K562 (cell line): Measurements from ENCODE around the gene BTRC. TPM values are rescaled to one million over a fixed set of nuclear protein-coding genes. Genes with fewer than 3 reads are reported as not detected.

Source experiments
- ADNP ChIP-seq: fragments of 200-800 bp; sonication (Bioruptor generic); IDR thresholded peaks from 2 replicates; pipeline ENCODE4 v1.6.1; 2016; ENCODE audit warnings: missing genetic modification characterization, missing compliant biosample characterization
- CBFA2T3 ChIP-seq: fragments of 450-650 bp; IDR thresholded peaks from 2 replicates; pipeline ENCODE4 v1.6.1; 2017
- CBX5 ChIP-seq: IDR thresholded peaks from 2 replicates; pipeline ENCODE4 v1.6.1; 2014; ENCODE audit warnings: low read depth, borderline replicate concordance
- FOXO4 ChIP-seq: fragments of 450-650 bp; formaldehyde crosslinking; IDR thresholded peaks from 2 replicates; pipeline ENCODE4 v1.4.0; 2020; ENCODE audit warnings: mild to moderate bottlenecking, moderate library complexity
- KLF6 ChIP-seq: fragments of 250-450 bp; sonication (Bioruptor Pico); IDR thresholded peaks from 2 replicates; pipeline ENCODE4 v1.4.0; 2020; ENCODE audit warnings: mild to moderate bottlenecking, moderate library complexity, borderline replicate concordance
- MEF2D ChIP-seq: conservative IDR thresholded peaks from 2 replicates; pipeline ENCODE4 v1.6.1; 2016; ENCODE audit warnings: low read depth, missing genetic modification characterization, missing compliant biosample characterization
- RBBP5 ChIP-seq: fragments of 200-600 bp; sonication (generic); IDR thresholded peaks from 2 replicates; pipeline ENCODE4 v1.6.1; 2012; ENCODE audit warnings: borderline replicate concordance, mild to moderate bottlenecking, low read length, control low read depth, inconsistent platforms; ENCODE audit not compliant: insufficient read depth, poor library complexity, severe bottlenecking
- RBM25 ChIP-seq: fragments of 200-400 bp; formaldehyde crosslinking; IDR thresholded peaks from 2 replicates; pipeline ENCODE4 v1.6.1; 2018; ENCODE audit warnings: low read length, low read depth, moderate library complexity; ENCODE audit not compliant: severe bottlenecking
- ZBTB17 ChIP-seq: fragments of 450-650 bp; formaldehyde crosslinking; IDR thresholded peaks from 2 replicates; pipeline ENCODE4 v1.4.0; 2020; ENCODE audit warnings: mild to moderate bottlenecking
- ZNF224 ChIP-seq: sonication (generic); formaldehyde crosslinking; IDR thresholded peaks from 2 replicates; pipeline ENCODE4 v1.8.0; 2022; ENCODE audit warnings: mild to moderate bottlenecking, missing genetic modification reagents
- ZNF316 ChIP-seq: fragments of 450-650 bp; IDR thresholded peaks from 2 replicates; pipeline ENCODE4 v1.6.1; 2016
- ZNF407 ChIP-seq: fragments of 450-650 bp; IDR thresholded peaks from 2 replicates; pipeline ENCODE4 v1.6.1; 2016; ENCODE audit warnings: low read depth
- polyA plus RNA-seq, 8 experiments: library from polyadenylated mRNA; depleted of rRNA in 4 of 8; stranded (reverse) in 5 of 8; unstranded in 3 of 8; fragments of >200 nt; fragmentation: Nextera tagmentation in 2 of 8; fragmentation: Illumina TruSeq in 1 of 8; extraction: Ambion mirVana in 2 of 8; extraction: Trizol in 1 of 8; gene quantifications; 2 replicates each; pipeline versions ENCODE4 v1.2.1 to v1.2.3, GENCODE V29; 2011 to 2014; ENCODE audit warnings: inconsistent platforms in 1 of 8, missing spikeins in 1 of 8
- total RNA-seq, 7 experiments: library from RNA; depleted of rRNA in 6 of 7; stranded (reverse); fragments of >200 nt in 6 of 7; fragmentation: Illumina TruSeq in 2 of 7; extraction: Trizol in 2 of 7; gene quantifications; 2 replicates each; pipeline versions ENCODE4 v1.2.1 to v1.2.3, GENCODE V29; 2011 to 2021; ENCODE audit warnings: low replicate concordance in 1 of 7
- TF ChIP-seq, protein P1 (sequence below): fragments of 250-450 bp; sonication (Bioruptor Pico); IDR thresholded peaks from 2 replicates; pipeline ENCODE4 v1.5.0; 2020; ENCODE audit warnings: mild to moderate bottlenecking, borderline replicate concordance
- TF ChIP-seq, protein P2 (sequence below): fragments of 250-450 bp; sonication (Bioruptor Pico); IDR thresholded peaks from 2 replicates; pipeline ENCODE4 v1.5.0; 2021

Gene BTRC
- total and polyA plus RNA-seq, 9 of the 15 experiments (the other 6 are each of a cell fraction or from before 2014, with no cell fraction given) = 1.6 to 15.4 (median 7.0) TPM

GRCh38 chr10:101311185-101312066 lies 42.5 kb upstream of the BTRC start (continued):
- TF ChIP-seq ZNF407 = no peak
- 0 out of 2 replicates have a peak, but pooled peaks have one; percentile 24 for TF ChIP-seq ADNP (tag)
- peak; percentile 80 for TF ChIP-seq ZBTB17 (CRISPR knock-in tag)
- TF ChIP-seq ZNF316 = no peak
- TF ChIP-seq, protein P1, sequence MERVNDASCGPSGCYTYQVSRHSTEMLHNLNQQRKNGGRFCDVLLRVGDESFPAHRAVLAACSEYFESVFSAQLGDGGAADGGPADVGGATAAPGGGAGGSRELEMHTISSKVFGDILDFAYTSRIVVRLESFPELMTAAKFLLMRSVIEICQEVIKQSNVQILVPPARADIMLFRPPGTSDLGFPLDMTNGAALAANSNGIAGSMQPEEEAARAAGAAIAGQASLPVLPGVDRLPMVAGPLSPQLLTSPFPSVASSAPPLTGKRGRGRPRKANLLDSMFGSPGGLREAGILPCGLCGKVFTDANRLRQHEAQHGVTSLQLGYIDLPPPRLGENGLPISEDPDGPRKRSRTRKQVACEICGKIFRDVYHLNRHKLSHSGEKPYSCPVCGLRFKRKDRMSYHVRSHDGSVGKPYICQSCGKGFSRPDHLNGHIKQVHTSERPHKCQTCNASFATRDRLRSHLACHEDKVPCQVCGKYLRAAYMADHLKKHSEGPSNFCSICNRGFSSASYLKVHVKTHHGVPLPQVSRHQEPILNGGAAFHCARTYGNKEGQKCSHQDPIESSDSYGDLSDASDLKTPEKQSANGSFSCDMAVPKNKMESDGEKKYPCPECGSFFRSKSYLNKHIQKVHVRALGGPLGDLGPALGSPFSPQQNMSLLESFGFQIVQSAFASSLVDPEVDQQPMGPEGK (CRISPR knock-in tag) = no peak
- no peak for TF ChIP-seq CBFA2T3
- TF ChIP-seq, protein P2, sequence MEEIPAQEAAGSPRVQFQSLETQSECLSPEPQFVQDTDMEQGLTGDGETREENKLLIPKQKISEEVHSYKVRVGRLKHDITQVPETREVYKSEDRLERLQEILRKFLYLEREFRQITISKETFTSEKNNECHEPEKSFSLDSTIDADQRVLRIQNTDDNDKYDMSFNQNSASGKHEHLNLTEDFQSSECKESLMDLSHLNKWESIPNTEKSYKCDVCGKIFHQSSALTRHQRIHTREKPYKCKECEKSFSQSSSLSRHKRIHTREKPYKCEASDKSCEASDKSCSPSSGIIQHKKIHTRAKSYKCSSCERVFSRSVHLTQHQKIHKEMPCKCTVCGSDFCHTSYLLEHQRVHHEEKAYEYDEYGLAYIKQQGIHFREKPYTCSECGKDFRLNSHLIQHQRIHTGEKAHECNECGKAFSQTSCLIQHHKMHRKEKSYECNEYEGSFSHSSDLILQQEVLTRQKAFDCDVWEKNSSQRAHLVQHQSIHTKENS (CRISPR knock-in tag) = no peak
- no peak for TF ChIP-seq CBX5
- peak; percentile 46 for TF ChIP-seq RBM25
- no peak for TF ChIP-seq RBBP5
- TF ChIP-seq FOXO4 (CRISPR knock-in tag) = no peak
- TF ChIP-seq KLF6 (CRISPR knock-in tag) = no peak
- no peak for TF ChIP-seq MEF2D
- no peak for TF ChIP-seq ZNF224
